ENCODE results near the gene ZBTB16.
A peak's percentile ranks its signal among the peaks of the same experiment; 100 is the strongest.

Gene ZBTB16

DNA sequence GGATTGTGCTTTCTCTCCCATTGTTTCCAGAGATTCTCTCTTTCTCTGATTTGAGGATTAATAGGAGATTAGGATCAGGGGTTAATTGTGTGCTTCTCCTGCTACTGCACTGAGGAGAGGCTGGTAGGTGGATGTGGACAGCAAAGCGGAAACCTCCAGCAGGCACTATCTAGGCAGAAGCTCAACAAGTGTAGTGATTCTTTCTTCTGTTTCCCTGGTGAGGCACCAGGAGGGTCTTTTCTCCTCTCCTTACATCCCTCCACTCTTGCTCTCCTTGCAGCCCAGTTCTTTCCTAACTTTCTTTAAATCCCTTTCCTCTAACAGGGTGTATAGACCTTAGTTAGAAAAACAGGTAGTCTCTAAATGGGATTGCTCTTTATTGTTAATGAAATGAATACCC, 1.9 kb upstream of the ZBTB16 start:
- Histone ChIP-seq H3K4me3 (ENCODE audit: low read depth in 1 of 2, low read length in 2 of 2) (no peak overlapping the region), H3K9me3 (ENCODE audit: control insufficient read depth in 1 of 2, low read length in 2 of 2) (no peaks in the 10 kb centered on the region), H3K27me3 (ENCODE audit: low read depth, low read length) (peaks cover 4% of the 10 kb centered on the region), H3K4me1 (ENCODE audit: control insufficient read depth in 1 of 2, insufficient read depth in 2 of 2, low read length in 2 of 2) (peaks cover 8 to 15% of the 10 kb centered on the region in 2 donors), H3K27ac (ENCODE audit: low read length) (no peak overlapping the region), H3K36me3 (ENCODE audit: control insufficient read depth in 1 of 2, insufficient read depth in 2 of 2, low read length in 2 of 2) (peaks cover 0 to 3% of the 10 kb centered on the region in 2 donors)

DNA sequence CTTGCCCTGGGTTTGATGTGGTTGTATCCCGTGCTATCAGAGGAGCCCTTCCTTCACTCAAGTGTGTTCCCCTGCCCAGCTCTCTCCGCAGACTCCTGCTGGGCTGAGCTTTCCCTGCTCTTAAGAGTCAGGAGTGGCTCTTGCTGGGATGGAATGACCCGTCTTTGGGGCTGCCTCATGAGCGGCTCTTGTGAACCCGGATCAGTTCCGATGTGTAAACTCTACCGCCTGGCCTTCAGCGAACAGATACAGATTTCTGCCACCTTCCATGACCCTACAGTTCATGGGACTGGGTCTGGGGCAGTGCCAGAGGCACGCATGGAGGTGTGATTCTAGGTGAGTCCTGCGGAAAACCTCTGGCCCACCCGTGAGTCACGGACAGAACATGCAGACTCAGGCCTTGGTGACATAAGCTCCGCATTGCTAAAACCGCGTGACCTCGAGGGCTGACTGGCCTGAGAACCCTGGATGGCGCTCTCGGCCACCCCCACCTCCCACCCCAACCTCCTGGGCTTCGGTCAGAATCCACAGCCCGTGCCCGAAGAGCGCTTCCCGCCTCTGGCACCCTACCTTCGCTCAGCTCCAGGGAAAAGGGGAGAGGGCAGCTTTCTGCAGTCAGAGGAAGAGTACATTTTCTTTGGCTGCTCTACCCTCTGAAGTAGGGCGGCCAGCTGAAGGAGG, 1.3 kb upstream of the ZBTB16 start:
- peaks cover 4% of the 10 kb centered on the region for H3K27me3 ChIP-seq (ENCODE audit: low read depth, low read length)
- H3K9me3 ChIP-seq (ENCODE audit: control insufficient read depth in 1 of 2, low read length in 2 of 2) = no peaks in the 10 kb centered on the region
- H3K36me3 ChIP-seq (ENCODE audit: control insufficient read depth in 1 of 2, insufficient read depth in 2 of 2, low read length in 2 of 2) = peaks cover 2 to 3% of the 10 kb centered on the region in 2 donors
- H3K27ac ChIP-seq (ENCODE audit: low read length) = no peak overlapping the region
- H3K4me1 ChIP-seq (ENCODE audit: control insufficient read depth in 1 of 2, insufficient read depth in 2 of 2, low read length in 2 of 2) = peaks cover 8 to 21% of the 10 kb centered on the region in 2 donors
- H3K4me3 ChIP-seq (ENCODE audit: low read depth in 1 of 2, low read length in 2 of 2) = peak overlapping the region; percentile 57 to 97

DNA sequence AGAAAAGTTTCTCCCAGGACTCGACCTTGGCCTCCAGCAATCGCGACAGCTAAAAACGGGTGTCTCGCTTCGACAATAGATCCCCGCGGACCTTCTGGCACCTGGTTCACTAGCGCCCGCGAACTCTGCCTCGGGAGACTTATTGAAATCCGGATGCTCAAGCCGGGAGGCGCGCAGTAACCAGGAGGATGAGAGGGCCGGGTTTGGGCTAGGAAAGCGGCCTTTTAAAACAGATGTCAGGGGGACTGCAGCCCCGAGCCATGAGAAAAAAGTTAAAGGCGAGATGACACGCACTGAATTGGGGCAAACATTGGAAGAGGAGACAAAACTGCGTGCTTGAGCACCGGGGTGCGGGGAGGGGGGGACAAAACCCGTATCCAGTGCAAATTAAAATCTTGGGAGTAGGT, 637 bp upstream of the ZBTB16 start:
- H3K27me3 ChIP-seq (ENCODE audit: low read depth, low read length) = peaks cover 4% of the 10 kb centered on the region
- H3K27ac ChIP-seq (ENCODE audit: low read length) = peak overlapping the region; percentile 79
- peaks cover 8 to 28% of the 10 kb centered on the region in 2 donors for H3K4me1 ChIP-seq (ENCODE audit: control insufficient read depth in 1 of 2, insufficient read depth in 2 of 2, low read length in 2 of 2)
- peaks cover 3 to 9% of the 10 kb centered on the region in 2 donors for H3K36me3 ChIP-seq (ENCODE audit: control insufficient read depth in 1 of 2, insufficient read depth in 2 of 2, low read length in 2 of 2)
- H3K4me3 ChIP-seq (ENCODE audit: low read depth in 1 of 2, low read length in 2 of 2) = peak overlapping the region; percentile 57 to 97
- H3K9me3 ChIP-seq (ENCODE audit: control insufficient read depth in 1 of 2, low read length in 2 of 2) = no peaks in the 10 kb centered on the region

DNA sequence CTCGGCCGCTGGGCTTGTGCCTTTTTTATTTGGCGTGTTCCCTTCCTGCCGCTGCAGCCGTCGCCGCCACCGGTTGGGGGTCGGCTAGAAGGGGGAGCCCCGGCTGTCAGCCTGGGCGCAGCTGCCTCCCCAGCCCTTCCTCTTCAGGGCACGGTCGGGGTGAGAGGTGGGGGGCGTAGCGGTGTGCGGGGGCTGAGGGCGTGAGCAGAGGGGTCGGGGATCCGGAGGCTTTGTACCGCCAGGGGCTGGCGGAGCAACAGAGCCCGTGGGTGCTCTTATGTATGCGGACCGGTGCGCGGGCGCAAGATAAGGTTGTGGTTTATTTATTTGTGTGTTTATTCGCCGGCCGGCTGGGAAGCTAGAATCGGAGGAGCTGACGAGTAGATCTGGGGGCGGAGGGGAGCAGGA, 477 bp downstream of the ZBTB16 start:
- Histone ChIP-seq H3K27ac (ENCODE audit: low read length) (peak overlapping the region; percentile 82), H3K4me1 (ENCODE audit: control insufficient read depth in 1 of 2, insufficient read depth in 2 of 2, low read length in 2 of 2) (peaks cover 8 to 39% of the 10 kb centered on the region in 2 donors), H3K9me3 (ENCODE audit: control insufficient read depth in 1 of 2, low read length in 2 of 2) (no peaks in the 10 kb centered on the region), H3K4me3 (ENCODE audit: low read depth in 1 of 2, low read length in 2 of 2) (peak overlapping the region; percentile 83 to 97), H3K36me3 (ENCODE audit: control insufficient read depth in 1 of 2, insufficient read depth in 2 of 2, low read length in 2 of 2) (peaks cover 13 to 20% of the 10 kb centered on the region in 2 donors), H3K27me3 (ENCODE audit: low read depth, low read length) (peaks cover 4% of the 10 kb centered on the region)

DNA sequence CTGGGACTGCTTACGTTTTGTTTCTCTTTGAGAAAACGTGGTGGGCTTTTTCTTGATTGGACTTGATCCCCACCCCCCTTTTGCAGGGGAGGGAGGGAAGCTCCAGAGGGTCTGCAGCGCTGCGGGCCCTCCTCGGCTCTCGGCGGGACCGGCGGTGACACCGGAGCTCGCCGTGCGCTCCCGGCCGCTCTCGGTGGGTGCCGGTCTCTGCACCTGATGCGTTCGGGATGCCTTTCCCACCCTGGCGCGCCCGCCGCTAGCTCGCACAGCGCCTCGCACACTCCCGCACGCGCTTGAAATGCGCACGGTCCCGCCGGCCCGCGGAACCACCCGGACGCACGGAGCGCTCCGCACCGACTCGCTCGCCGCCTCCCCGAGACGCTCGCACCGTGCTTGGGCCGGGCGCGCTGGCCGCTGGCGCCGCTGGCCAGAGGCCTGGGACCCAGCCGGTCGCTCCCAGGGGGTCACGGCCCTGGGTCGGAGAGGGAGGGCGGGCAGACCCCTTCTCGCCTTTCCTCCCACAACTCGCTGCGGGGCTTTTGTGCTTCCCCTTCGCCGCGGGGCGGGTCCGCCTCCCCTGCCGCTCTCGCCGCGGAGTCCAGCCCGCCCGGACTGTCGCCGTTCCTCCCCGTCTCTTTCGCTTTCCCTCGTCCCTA, 1.0 kb downstream of the ZBTB16 start:
- Histone ChIP-seq H3K27me3 (ENCODE audit: low read depth, low read length) (peaks cover 4% of the 10 kb centered on the region), H3K4me3 (ENCODE audit: low read depth in 1 of 2, low read length in 2 of 2) (peak overlapping the region; percentile 83 to 97), H3K4me1 (ENCODE audit: control insufficient read depth in 1 of 2, insufficient read depth in 2 of 2, low read length in 2 of 2) (peaks cover 12 to 44% of the 10 kb centered on the region in 2 donors), H3K36me3 (ENCODE audit: control insufficient read depth in 1 of 2, insufficient read depth in 2 of 2, low read length in 2 of 2) (peaks cover 15 to 23% of the 10 kb centered on the region in 2 donors), H3K27ac (ENCODE audit: low read length) (peak overlapping the region; percentile 83), H3K9me3 (ENCODE audit: control insufficient read depth in 1 of 2, low read length in 2 of 2) (no peaks in the 10 kb centered on the region)

DNA sequence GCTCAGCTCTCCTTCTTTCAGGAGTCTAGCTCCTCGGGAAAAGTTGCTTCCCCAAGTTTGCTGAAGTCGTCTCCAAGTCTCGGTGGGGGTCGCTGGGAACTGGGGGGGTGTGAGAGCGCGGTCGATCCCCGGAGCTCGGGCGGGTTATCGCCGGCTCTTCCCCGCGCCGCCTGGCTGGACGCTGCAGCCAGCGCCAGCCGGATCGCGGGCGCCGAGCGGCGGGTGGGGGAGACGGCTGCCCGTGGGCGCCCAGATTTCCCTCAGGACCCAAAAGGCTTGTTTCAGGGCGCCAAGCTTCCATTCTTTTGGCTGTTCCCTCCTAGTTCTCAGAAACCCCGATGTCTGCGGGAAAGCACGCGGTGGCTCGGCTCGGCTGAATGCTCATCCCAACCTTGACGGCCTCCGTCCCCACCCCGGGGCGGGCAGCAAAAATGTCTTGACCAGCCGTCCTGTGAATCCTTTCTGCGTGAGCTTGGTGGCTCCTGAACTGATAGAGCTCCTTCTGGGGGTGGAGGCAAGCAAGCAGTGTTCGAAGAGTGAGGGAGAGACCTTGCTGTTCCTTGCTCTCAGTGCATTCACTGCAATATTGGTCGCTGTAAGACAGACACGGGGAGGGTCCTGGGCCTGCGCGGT, 1.7 kb downstream of the ZBTB16 start:
- H3K9me3 ChIP-seq (ENCODE audit: control insufficient read depth in 1 of 2, low read length in 2 of 2) = no peaks in the 10 kb centered on the region
- peak overlapping the region; percentile 83 to 97 for H3K4me3 ChIP-seq (ENCODE audit: low read depth in 1 of 2, low read length in 2 of 2)
- H3K36me3 ChIP-seq (ENCODE audit: control insufficient read depth in 1 of 2, insufficient read depth in 2 of 2, low read length in 2 of 2) = peaks cover 15 to 25% of the 10 kb centered on the region in 2 donors
- peaks cover 12 to 51% of the 10 kb centered on the region in 2 donors for H3K4me1 ChIP-seq (ENCODE audit: control insufficient read depth in 1 of 2, insufficient read depth in 2 of 2, low read length in 2 of 2)
- H3K27ac ChIP-seq (ENCODE audit: low read length) = peak overlapping the region; percentile 83
- H3K27me3 ChIP-seq (ENCODE audit: low read depth, low read length) = peaks cover 4% of the 10 kb centered on the region

DNA sequence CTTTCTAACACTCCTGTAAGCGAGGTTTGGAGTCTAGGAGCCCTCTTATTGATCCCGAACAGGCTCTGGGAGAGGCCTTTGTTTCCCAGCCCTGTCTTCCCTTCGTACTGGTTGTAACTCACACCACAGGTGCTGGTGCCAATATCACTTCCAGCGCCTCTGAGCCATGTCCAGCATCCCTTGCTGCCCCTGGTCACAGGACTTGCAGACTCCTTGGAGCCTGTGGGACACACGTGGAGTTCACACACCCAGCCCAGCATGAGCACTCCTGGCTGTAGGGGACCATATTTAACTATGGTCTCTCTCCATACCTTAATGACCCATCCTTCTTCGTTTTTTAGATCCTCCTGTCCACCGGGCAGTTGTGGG, 2.2 kb downstream of the ZBTB16 start:
- H3K27ac ChIP-seq (ENCODE audit: low read length) = peak overlapping the region; percentile 83
- H3K4me3 ChIP-seq (ENCODE audit: low read depth in 1 of 2, low read length in 2 of 2) = peak overlapping the region; percentile 83 to 97
- peaks cover 4% of the 10 kb centered on the region for H3K27me3 ChIP-seq (ENCODE audit: low read depth, low read length)
- peaks cover 15 to 29% of the 10 kb centered on the region in 2 donors for H3K36me3 ChIP-seq (ENCODE audit: control insufficient read depth in 1 of 2, insufficient read depth in 2 of 2, low read length in 2 of 2)
- H3K9me3 ChIP-seq (ENCODE audit: control insufficient read depth in 1 of 2, low read length in 2 of 2) = no peaks in the 10 kb centered on the region
- H3K4me1 ChIP-seq (ENCODE audit: control insufficient read depth in 1 of 2, insufficient read depth in 2 of 2, low read length in 2 of 2) = peaks cover 12 to 56% of the 10 kb centered on the region in 2 donors

DNA sequence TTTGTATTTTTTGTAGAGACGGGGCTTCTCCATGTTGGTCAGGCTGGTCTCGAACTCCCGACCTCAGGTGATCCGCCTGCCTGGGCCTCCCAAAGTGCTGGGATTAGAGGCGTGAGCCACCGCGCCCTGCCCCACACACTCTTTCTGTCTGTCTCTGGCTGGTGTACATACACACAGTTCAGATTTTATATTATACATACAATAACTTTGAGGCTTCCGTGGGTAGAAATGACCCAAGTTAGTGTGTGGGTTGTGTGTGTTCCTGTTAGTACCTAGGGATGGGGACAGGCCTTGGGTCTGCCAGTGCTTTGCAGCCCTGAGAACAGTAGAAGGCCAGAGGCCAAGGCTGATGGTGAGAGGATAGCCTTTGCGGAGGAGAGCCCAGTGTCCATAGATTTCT, 2.8 kb downstream of the ZBTB16 start:
- Histone ChIP-seq H3K27ac (ENCODE audit: low read length) (no peak overlapping the region), H3K36me3 (ENCODE audit: control insufficient read depth in 1 of 2, insufficient read depth in 2 of 2, low read length in 2 of 2) (peaks cover 15 to 34% of the 10 kb centered on the region in 2 donors), H3K4me3 (ENCODE audit: low read depth in 1 of 2, low read length in 2 of 2) (peak overlapping the region in 1 of 2 donors; percentile 97)

DNA sequence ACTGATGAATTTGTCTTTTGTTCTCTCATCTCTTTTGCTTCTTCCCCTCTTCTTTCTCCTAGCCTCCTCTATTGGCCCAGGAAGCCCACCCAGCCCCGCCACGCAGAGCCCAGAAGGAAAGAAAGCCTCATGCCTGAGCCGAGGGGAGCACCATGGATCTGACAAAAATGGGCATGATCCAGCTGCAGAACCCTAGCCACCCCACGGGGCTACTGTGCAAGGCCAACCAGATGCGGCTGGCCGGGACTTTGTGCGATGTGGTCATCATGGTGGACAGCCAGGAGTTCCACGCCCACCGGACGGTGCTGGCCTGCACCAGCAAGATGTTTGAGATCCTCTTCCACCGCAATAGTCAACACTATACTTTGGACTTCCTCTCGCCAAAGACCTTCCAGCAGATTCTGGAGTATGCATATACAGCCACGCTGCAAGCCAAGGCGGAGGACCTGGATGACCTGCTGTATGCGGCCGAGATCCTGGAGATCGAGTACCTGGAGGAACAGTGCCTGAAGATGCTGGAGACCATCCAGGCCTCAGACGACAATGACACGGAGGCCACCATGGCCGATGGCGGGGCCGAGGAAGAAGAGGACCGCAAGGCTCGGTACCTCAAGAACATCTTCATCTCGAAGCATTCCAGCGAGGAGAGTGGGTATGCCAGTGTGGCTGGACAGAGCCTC, 3.8 kb downstream of the ZBTB16 start:
- H3K4me1 ChIP-seq (ENCODE audit: control insufficient read depth in 1 of 2, insufficient read depth in 2 of 2, low read length in 2 of 2) = peaks cover 7 to 66% of the 10 kb centered on the region in 2 donors
- H3K27ac ChIP-seq (ENCODE audit: low read length) = no peak overlapping the region
- peaks cover 4% of the 10 kb centered on the region for H3K27me3 ChIP-seq (ENCODE audit: low read depth, low read length)
- H3K4me3 ChIP-seq (ENCODE audit: low read depth in 1 of 2, low read length in 2 of 2) = peak overlapping the region; percentile 21 to 42
- peaks cover 16 to 38% of the 10 kb centered on the region in 2 donors for H3K36me3 ChIP-seq (ENCODE audit: control insufficient read depth in 1 of 2, insufficient read depth in 2 of 2, low read length in 2 of 2)
- H3K9me3 ChIP-seq (ENCODE audit: control insufficient read depth in 1 of 2, low read length in 2 of 2) = no peaks in the 10 kb centered on the region

More for the DNA sequence above, 2.8 kb downstream of the ZBTB16 start:
- Histone ChIP-seq H3K9me3 (ENCODE audit: control insufficient read depth in 1 of 2, low read length in 2 of 2) (no peaks in the 10 kb centered on the region), H3K4me1 (ENCODE audit: control insufficient read depth in 1 of 2, insufficient read depth in 2 of 2, low read length in 2 of 2) (peaks cover 12 to 60% of the 10 kb centered on the region in 2 donors), H3K27me3 (ENCODE audit: low read depth, low read length) (peaks cover 4% of the 10 kb centered on the region)

DNA sequence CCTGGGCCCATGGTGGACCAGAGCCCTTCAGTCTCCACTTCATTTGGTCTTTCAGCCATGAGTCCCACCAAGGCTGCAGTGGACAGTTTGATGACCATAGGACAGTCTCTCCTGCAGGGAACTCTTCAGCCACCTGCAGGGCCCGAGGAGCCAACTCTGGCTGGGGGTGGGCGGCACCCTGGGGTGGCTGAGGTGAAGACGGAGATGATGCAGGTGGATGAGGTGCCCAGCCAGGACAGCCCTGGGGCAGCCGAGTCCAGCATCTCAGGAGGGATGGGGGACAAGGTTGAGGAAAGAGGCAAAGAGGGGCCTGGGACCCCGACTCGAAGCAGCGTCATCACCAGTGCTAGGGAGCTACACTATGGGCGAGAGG, 4.3 kb downstream of the ZBTB16 start:
- Histone ChIP-seq H3K27ac (ENCODE audit: low read length) (no peak overlapping the region), H3K36me3 (ENCODE audit: control insufficient read depth in 1 of 2, insufficient read depth in 2 of 2, low read length in 2 of 2) (peaks cover 21 to 43% of the 10 kb centered on the region in 2 donors), H3K4me1 (ENCODE audit: control insufficient read depth in 1 of 2, insufficient read depth in 2 of 2, low read length in 2 of 2) (peaks cover 4 to 64% of the 10 kb centered on the region in 2 donors), H3K27me3 (ENCODE audit: low read depth, low read length) (peaks cover 4% of the 10 kb centered on the region), H3K9me3 (ENCODE audit: control insufficient read depth in 1 of 2, low read length in 2 of 2) (no peaks in the 10 kb centered on the region), H3K4me3 (ENCODE audit: low read depth in 1 of 2, low read length in 2 of 2) (peak overlapping the region in 1 of 2 donors; percentile 42)

DNA sequence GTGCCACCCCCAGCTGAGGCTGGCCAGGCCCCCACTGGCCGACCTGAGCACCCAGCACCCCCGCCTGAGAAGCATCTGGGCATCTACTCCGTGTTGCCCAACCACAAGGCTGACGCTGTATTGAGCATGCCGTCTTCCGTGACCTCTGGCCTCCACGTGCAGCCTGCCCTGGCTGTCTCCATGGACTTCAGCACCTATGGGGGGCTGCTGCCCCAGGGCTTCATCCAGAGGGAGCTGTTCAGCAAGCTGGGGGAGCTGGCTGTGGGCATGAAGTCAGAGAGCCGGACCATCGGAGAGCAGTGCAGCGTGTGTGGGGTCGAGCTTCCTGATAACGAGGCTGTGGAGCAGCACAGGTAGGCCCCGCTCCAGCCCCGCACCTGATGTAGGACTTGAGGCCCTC, 4.7 kb downstream of the ZBTB16 start:
- Histone ChIP-seq H3K27me3 (ENCODE audit: low read depth, low read length) (peaks cover 4% of the 10 kb centered on the region), H3K36me3 (ENCODE audit: control insufficient read depth in 1 of 2, insufficient read depth in 2 of 2, low read length in 2 of 2) (peaks cover 21 to 44% of the 10 kb centered on the region in 2 donors), H3K9me3 (ENCODE audit: control insufficient read depth in 1 of 2, low read length in 2 of 2) (no peaks in the 10 kb centered on the region), H3K4me3 (ENCODE audit: low read depth in 1 of 2, low read length in 2 of 2) (peak overlapping the region in 1 of 2 donors; percentile 42), H3K4me1 (ENCODE audit: control insufficient read depth in 1 of 2, insufficient read depth in 2 of 2, low read length in 2 of 2) (peaks cover 4 to 62% of the 10 kb centered on the region in 2 donors), H3K27ac (ENCODE audit: low read length) (no peak overlapping the region)

Data from muscle layer of duodenum (tissue), 2 donors.